K562 (cell line): Measurements from ENCODE around the gene CDH12.
"Not testable (repeated sequence)": the region's sequence is repeated elsewhere in the genome, so short reads cannot be mapped to it uniquely, and the experiment has no call there.

Experiments
- NR3C1 ChIP-seq: sonication (generic); formaldehyde crosslinking; IDR thresholded peaks from 2 replicates; pipeline ENCODE4 v1.8.1; 2022; ENCODE audit warnings: missing genetic modification reagents
- POLR2A ChIP-seq: fragments of 450-650 bp; conservative IDR thresholded peaks from 2 replicates; pipeline ENCODE4 v1.6.1; 2016

- not testable (repeated sequence) for TF ChIP-seq NR3C1 (CRISPR knock-in tag); POLR2A
These were observed 245.6 kb downstream of the CDH12 start for GRCh38 chr5:22607498-22607897.
